ENCODE measurements around the gene IGF1. TPM values are rescaled to one million over a fixed set of nuclear protein-coding genes. Genes with fewer than 3 reads are reported as not detected.

Gene IGF1
- total and polyA plus RNA-seq, 9 of the 15 experiments (the other 6 are each of a cell fraction or from before 2014, with no cell fraction given): 3.7 to 13.9 (median 4.5) TPM

- H3K4me2 ChIP-seq (ENCODE audit: insufficient read depth, low read length): no peak overlapping the region
- no peaks in the 10 kb centered on the region for H3K27me3 ChIP-seq (ENCODE audit: control insufficient read depth in 2 of 2, insufficient read depth in 2 of 2, low read length in 2 of 2)
- no peak overlapping the region for H3K4me3 ChIP-seq
- ATAC-seq (no peak), FAIRE-seq (no peak), DNase-seq (ENCODE audit: extremely low read depth in 1 of 4, low spot score in 3 of 4) (no peak)
- H3K79me2 ChIP-seq (ENCODE audit: control insufficient read depth, insufficient read depth, low read length): no peaks in the 10 kb centered on the region
- H4K20me1 ChIP-seq (replicated peaks; ENCODE audit: control insufficient read depth, insufficient read depth, low read length): no peaks in the 10 kb centered on the region
- ChIA-PET POLR2A (interaction anchor here (0.9 kb wide), 1 partner anchor 9 kb away, joined by 3 read pairs; no protein-coding TSS in a partner anchor), CTCF (ENCODE audit: low intra/inter-chr PET ratio) (no interaction called here)
- WGBS (ENCODE audit: insufficient coverage, low coverage, missing lambda C conversion rate): 33% methylated on average over 1 of the region's 1 CpG
- no peak overlapping the region for H2AFZ ChIP-seq (ENCODE audit: low read depth, low read length)
- H3K9me3 ChIP-seq (replicated peaks; ENCODE audit: control insufficient read depth, insufficient read depth, low read depth, low read length): no peaks in the 10 kb centered on the region
- no TSS peak for BruUV-seq (replicated peaks)
- no peaks in the 10 kb centered on the region for H3K36me3 ChIP-seq (ENCODE audit: control insufficient read depth, insufficient read depth, low read length)
- H3K9ac ChIP-seq (ENCODE audit: insufficient read depth in 1 of 2, low read depth in 2 of 2, low read length in 2 of 2): no peak overlapping the region
- no peaks in the 10 kb centered on the region for H3K9me1 ChIP-seq (ENCODE audit: control insufficient read depth, insufficient read depth, low read length)
- in situ Hi-C loops (cut with MboI) (no loop called here), intact Hi-C loops (cut with micrococcal nuclease) (no loop called here)
- H3K27ac ChIP-seq (ENCODE audit: extremely low read depth, low read depth, low read length): no peak overlapping the region
- no peak for TF ChIP-seq ZNF347 (CRISPR knock-in tag; IDR thresholded peaks at IDR 0.05; ENCODE audit: low read depth)
- TF ChIP-seq ZNF133 (CRISPR knock-in tag; IDR thresholded peaks at IDR 0.05): no peak
- no peak for TF ChIP-seq MAFG (tag; conservative IDR thresholded peaks at IDR 0.05)
- TF ChIP-seq MGA (IDR thresholded peaks at IDR 0.05): no peak
- no peak for TF ChIP-seq BMI1 (IDR thresholded peaks at IDR 0.05; ENCODE audit: low read length)
- no peak for TF ChIP-seq NFE2L1 (tag; IDR thresholded peaks at IDR 0.05; ENCODE audit: borderline replicate concordance, low read depth)
- TF ChIP-seq PCBP2 (IDR thresholded peaks at IDR 0.05; ENCODE audit: low read depth, low read length, poor library complexity, severe bottlenecking): no peak
- no peak for TF ChIP-seq NBN (IDR thresholded peaks at IDR 0.05; ENCODE audit: low read depth)
- no peak for TF ChIP-seq POLR2AphosphoS5 (IDR thresholded peaks at IDR 0.05; ENCODE audit: control insufficient read depth, insufficient read depth, low read depth, low read length)
- H3K4me1 ChIP-seq (replicated peaks in 1 of 2; ENCODE audit: control insufficient read depth in 2 of 2, insufficient read depth in 2 of 2, low read length in 2 of 2): no peaks in the 10 kb centered on the region; a peak in 1 of 5 replicates
Observed at GRCh38 chr12:102521662-102522277, 41.4 kb upstream of the IGF1 start.

Measured in K562 (cell line).